HUES6 (cell line): ENCODE results near the gene CLIC6.

Source experiments
- H3K27ac ChIP-seq: 2 replicates; pipeline ENCODE4 v1.7.0; 2013; ENCODE audit warnings: low read depth, mild to moderate bottlenecking, low read length, inconsistent platforms
- H3K27me3 ChIP-seq: 2 replicates; pipeline ENCODE4 v1.6.1; 2013; ENCODE audit warnings: low read length; ENCODE audit not compliant: control insufficient read depth, insufficient read depth
- H3K36me3 ChIP-seq: 2 replicates; pipeline ENCODE4 v1.6.1; 2013; ENCODE audit warnings: low read length; ENCODE audit not compliant: control insufficient read depth, insufficient read depth
- H3K4me1 ChIP-seq: 2 replicates; pipeline ENCODE4 v1.6.1; 2013; ENCODE audit warnings: low read length; ENCODE audit not compliant: control insufficient read depth, insufficient read depth
- H3K4me3 ChIP-seq: 2 replicates; pipeline ENCODE4 v1.5.1; 2013; ENCODE audit warnings: low read depth, low read length
- H3K9ac ChIP-seq: one replicate; pipeline ENCODE4 v1.6.1; 2013; ENCODE audit warnings: mild to moderate bottlenecking, low read length
- H3K9me3 ChIP-seq: 2 replicates; pipeline ENCODE4 v1.6.1; 2013; ENCODE audit warnings: low read depth, low read length; ENCODE audit not compliant: control insufficient read depth, insufficient read depth

CLIC6 gene

DNA sequence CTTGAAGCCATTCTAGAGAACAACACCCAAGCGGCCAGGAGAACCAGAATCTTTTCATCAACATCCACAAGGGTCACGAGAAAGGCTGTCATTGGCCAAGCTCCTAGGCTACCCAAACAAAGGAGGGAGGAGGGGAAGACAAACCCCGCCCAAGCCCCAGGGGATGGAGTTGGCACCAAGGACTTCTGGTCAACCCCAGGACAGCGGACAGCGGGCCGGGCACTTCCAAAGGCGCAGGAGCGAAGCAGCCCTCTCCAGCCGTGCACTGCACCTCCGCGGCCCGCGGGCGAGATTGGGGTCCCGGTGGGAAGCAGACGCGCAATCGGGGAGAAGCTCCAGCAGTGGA is at the start of gene CLIC6:
Gene CLIC6, plus strand, starts transcription at position 192 of the 346 bp plus-strand sequence. CDS start 395 bp downstream, outside the sequence.
- peaks cover 3% of the 10 kb centered on the region; the same call in 1 of the 2 replicates for H3K4me1 ChIP-seq
- peak within 1 kb of the TSS; percentile 70 for H3K4me3 ChIP-seq
- no peaks in the 10 kb centered on the region for H3K36me3 ChIP-seq
- H3K9me3 ChIP-seq: no peaks in the 10 kb centered on the region
- no peak within 1 kb of the TSS for H3K27ac ChIP-seq
- peak within 1 kb of the TSS; percentile 52 for H3K9ac ChIP-seq
- peaks cover 74% of the 10 kb centered on the region for H3K27me3 ChIP-seq

DNA sequence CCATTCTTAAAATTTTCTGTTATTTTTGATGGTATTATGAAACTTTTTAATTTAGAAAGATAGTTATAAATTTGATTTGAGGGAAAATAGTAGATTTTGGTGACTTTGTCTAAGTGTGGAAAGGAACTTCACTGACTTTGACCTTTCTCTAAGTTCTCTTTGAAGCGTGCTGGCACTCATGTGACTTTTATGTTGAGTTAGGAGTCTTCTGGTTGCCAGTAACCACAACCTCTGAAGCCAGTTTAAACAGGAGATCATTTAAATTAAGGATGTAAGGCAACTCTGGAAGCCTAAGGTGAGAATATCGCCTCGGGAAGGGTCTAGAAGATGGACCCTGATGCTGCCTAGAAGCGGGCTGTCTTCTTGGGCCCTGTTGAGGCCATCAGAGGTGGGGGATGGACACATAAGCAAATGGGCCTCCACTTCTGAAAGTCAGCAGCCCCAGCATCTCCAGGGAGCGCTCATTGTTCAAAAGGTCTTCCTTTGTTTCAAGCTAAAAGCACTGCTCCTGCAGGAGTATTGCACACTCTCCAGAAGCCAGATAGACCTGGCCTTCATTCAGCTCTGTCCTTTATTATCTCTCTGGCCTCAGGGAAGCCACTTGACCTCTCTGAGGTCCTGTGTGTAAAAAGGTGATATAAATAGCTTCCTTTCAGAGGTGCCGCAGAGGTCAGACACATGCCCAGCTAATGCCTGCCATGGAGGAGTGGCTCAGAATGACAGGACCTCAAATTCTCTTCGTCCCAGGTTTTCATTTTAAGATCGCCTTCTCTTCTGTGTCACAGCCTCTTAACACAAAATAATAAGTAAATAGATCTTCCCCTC is 48.7 kb upstream of the CLIC6 start:
- Histone ChIP-seq H3K36me3 (no peaks in the 10 kb centered on the region), H3K9me3 (no peaks in the 10 kb centered on the region), H3K27me3 (no peaks in the 10 kb centered on the region; the same call in 1 of the 2 replicates), H3K4me1 (no peaks in the 10 kb centered on the region), H3K27ac (no peak overlapping the region), H3K9ac (no peak overlapping the region), H3K4me3 (no peak overlapping the region)

DNA sequence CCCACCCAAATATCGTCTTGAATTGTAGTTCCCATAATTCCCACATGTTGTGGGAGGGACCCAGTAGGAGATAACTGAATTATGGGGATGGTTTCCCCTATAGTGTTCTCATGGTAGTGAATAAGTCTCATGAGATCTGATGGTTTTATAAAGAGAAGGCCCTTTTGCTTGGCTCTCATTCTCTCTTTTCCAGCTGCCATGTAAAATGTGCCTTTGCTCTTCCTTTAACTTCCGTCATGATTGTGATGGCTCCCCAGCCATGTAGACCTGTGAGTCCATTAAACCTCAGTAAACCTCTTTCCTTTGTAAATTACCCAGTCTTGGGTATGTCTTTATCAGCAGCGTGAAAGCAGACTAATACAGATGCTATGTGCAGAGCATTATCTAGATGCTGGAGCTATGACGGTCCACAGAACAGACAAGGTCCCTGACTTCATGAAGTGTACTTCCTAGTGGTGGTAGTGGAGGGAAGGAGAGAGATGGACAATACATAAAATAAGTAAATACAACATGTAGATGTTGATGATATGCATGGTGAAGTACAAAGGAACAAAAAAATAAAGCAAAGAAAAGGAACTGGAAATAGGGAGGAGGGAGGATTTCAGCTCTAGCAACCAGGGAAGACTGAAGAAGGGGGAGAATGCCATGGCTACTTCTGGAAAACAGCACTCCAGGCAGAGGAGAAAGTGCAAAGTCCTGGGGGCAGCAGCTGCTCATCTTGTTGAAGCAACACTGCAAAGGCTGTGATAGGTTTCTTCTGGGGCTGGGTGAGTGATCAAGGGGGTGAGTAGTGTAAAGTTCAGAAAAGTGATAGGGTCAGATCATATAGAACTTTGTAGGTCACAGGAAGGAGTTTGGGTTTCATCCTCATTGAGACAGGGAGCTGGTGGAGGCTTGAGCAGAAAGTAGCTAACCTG is 47.1 kb upstream of the CLIC6 start:
- Histone ChIP-seq H3K9ac (no peak overlapping the region), H3K27me3 (no peaks in the 10 kb centered on the region; the same call in 1 of the 2 replicates), H3K4me1 (no peaks in the 10 kb centered on the region), H3K4me3 (no peak overlapping the region), H3K27ac (no peak overlapping the region), H3K36me3 (no peaks in the 10 kb centered on the region), H3K9me3 (no peaks in the 10 kb centered on the region)

DNA sequence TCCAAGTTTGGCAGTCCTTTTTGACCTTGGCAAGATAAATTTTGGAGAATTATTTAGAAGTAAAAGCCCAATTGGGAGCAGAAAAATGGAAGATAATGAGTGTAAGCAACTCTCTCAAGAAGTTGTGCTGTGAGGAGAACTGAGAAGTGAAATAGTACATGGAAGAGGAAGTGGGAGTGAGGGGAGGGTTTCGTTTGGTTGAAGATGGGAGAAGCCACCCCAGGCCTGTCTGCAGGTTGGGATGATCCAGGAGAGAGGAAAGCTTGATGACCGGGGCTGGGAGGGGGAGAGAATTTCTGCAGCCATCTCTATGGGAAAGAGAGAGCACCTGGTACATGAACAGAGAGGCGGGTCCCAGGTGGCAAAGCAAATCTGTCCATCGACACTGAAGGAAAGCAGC is 45.3 kb upstream of the CLIC6 start:
- H3K4me1 ChIP-seq: no peaks in the 10 kb centered on the region
- no peaks in the 10 kb centered on the region for H3K36me3 ChIP-seq
- no peaks in the 10 kb centered on the region for H3K27me3 ChIP-seq
- no peak overlapping the region for H3K9ac ChIP-seq
- no peak overlapping the region for H3K4me3 ChIP-seq
- no peak overlapping the region for H3K27ac ChIP-seq
- H3K9me3 ChIP-seq: peaks cover under 1% of the 10 kb centered on the region; the same call in 1 of the 2 replicates

DNA sequence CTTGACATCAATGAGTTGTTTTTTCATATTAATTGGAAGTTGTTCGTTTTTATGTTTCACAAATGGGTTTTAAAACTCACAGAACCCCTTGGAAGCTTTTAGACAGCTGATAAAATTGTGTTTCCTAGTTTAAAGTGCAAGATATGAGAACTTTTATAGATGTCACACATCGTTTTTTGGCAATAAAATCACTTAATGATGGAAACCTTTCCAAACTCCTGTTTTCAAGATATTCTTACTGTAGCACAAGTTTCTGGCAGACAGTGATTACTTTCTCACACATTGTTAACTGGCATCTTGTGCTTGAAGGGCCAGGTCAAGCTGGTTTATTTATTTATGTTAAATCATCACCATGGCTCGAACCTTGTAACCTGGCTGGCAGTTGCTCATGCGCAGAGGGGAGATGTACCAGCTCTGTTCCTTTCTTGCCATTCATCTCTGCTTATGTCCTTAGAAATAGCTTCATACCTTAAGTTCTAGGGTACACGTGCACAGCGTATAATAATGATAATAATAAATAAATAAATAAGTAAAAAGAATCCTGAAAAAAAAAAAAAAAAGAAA is 43.7 kb upstream of the CLIC6 start:
- Histone ChIP-seq H3K9me3 (peaks cover 7% of the 10 kb centered on the region), H3K27ac (no peak overlapping the region), H3K4me1 (no peaks in the 10 kb centered on the region), H3K36me3 (no peaks in the 10 kb centered on the region), H3K4me3 (no peak overlapping the region), H3K27me3 (no peaks in the 10 kb centered on the region), H3K9ac (no peak overlapping the region)

DNA sequence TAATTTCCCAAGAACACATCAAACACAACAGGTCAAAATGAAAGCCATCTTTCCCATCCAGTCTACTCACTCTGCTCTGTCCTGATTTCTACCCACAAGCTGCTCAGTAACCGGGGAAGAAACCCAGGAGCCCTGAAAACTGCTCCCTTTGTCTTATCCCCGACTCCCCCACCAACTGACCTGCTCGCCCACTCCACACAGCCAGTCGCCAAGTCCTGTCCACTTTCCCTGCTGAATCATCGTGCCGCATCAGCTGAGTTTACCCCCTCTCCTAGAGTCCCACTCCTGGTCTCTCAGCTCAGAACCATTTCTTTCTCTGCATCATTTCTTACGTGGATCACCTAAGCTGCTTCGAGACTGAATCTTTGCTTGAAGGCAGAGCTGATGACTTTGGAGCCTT is 42.7 kb upstream of the CLIC6 start:
- H3K9me3 ChIP-seq: peaks cover 7% of the 10 kb centered on the region
- no peaks in the 10 kb centered on the region for H3K27me3 ChIP-seq
- no peak overlapping the region for H3K9ac ChIP-seq
- H3K36me3 ChIP-seq: no peaks in the 10 kb centered on the region
- H3K4me1 ChIP-seq: no peaks in the 10 kb centered on the region
- no peak overlapping the region for H3K27ac ChIP-seq
- no peak overlapping the region for H3K4me3 ChIP-seq

DNA sequence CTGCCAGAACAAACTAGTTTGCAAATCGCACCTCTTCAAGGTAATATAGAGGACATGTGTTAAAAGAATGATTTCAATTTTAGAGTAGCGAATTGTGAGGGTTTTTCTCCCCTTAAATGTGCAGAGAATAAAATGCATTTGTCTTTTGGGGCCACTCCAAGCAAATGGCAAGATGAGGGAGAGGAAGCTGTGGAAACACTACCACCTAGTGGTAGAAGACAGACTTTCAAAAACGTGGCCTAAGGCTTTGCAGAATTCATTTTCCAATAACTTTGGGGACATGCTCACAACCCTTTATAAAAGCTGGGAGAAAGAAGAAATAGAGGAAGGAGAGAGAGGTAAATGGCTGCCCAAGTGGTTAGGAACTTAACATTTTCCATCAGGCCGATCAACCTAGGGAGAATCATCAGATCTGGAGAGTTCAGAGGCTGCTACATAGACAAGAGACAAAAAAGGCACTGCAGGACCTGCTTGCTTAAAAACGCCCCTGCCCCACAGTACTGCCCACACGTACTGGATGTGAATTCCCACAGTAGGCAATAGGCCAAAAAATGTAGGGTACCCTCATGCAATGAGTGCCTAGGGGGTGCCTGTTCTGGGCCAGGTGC is 38.2 kb upstream of the CLIC6 start:
- Histone ChIP-seq H3K9ac (no peak overlapping the region), H3K9me3 (peaks cover 7% of the 10 kb centered on the region), H3K4me1 (no peaks in the 10 kb centered on the region), H3K36me3 (no peaks in the 10 kb centered on the region), H3K27me3 (no peaks in the 10 kb centered on the region), H3K27ac (no peak overlapping the region), H3K4me3 (no peak overlapping the region)

DNA sequence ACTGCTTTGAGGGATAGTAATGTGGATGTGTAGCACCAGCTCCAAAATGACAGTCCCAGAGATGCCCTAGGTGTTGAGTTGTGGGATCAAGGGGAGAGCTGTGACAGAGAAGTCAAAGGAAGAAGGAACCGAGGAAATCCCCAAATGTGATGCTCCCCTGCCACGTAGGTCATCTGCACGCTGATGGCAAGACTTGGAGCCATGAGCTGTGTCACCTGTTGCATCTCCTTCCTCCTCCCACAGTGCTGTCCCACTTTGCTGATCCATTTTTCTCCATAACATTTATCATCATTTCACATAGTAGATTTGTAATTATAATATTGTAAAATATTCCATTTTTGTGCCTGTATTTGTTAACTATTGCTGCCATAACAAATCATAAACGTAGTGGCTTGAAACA is 36.3 kb upstream of the CLIC6 start:
- H3K9me3 ChIP-seq: peaks cover 7% of the 10 kb centered on the region
- no peak overlapping the region for H3K27ac ChIP-seq
- H3K4me1 ChIP-seq: no peaks in the 10 kb centered on the region
- H3K9ac ChIP-seq: no peak overlapping the region
- no peaks in the 10 kb centered on the region for H3K27me3 ChIP-seq
- no peak overlapping the region for H3K4me3 ChIP-seq
- no peaks in the 10 kb centered on the region for H3K36me3 ChIP-seq

DNA sequence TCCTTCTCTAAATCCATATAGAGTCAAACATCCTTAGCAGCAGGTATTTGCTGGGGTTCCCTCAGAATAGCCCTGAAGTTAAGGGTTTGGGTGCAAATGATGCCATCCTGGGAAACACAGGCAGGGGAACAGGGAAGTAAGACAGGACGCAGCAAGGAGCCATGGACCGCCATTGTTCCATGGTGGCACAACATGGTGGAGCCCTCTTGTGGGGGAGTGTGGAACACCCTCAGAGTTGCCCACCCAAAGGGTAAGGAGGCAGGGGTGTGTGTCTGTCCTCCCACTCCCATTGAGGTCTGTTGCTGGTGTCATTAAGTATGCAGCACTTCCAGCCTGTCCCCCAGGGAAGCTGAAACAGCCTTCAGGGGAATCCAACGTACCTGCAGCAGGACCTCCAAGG is 33.5 kb upstream of the CLIC6 start:
- no peak overlapping the region for H3K27ac ChIP-seq
- no peaks in the 10 kb centered on the region for H3K27me3 ChIP-seq
- H3K36me3 ChIP-seq: no peaks in the 10 kb centered on the region
- no peaks in the 10 kb centered on the region for H3K4me1 ChIP-seq
- H3K4me3 ChIP-seq: no peak overlapping the region
- H3K9me3 ChIP-seq: no peaks in the 10 kb centered on the region
- no peak overlapping the region for H3K9ac ChIP-seq

DNA sequence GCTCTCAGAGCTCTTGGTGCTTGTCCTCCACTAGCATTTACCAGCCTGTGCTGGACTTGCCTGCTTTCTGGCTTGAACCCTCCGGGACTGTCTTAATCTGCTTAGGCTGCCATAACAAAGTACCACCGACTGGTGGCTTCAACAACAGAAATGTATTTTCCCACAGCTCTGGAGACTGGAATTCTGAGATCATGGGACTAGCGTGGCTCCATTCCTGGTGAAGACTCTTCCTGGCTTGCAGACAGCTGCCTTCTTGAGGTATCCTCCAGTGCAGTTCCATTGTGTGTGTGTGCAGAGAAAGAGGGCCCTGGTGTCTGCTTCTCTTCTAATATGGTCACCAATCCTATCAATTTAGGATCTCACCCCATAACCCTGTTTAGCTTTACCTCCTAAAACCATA is 31.8 kb upstream of the CLIC6 start:
- no peaks in the 10 kb centered on the region for H3K4me1 ChIP-seq
- no peak overlapping the region for H3K4me3 ChIP-seq
- no peak overlapping the region for H3K27ac ChIP-seq
- no peak overlapping the region for H3K9ac ChIP-seq
- no peaks in the 10 kb centered on the region for H3K27me3 ChIP-seq
- no peaks in the 10 kb centered on the region for H3K36me3 ChIP-seq
- H3K9me3 ChIP-seq: no peaks in the 10 kb centered on the region
